HepG2 (cell line): Measurements from ENCODE around the gene ART4. TPM values are rescaled to one million over a fixed set of nuclear protein-coding genes. Genes with fewer than 3 reads are reported as not detected.

Experiments used
- ARID4A ChIP-seq: sonication (generic); formaldehyde crosslinking; IDR thresholded peaks from 2 replicates; pipeline ENCODE4 v1.5.0; 2020; ENCODE audit warnings: mild to moderate bottlenecking, missing genetic modification reagents, borderline replicate concordance
- CHD2 ChIP-seq: IDR thresholded peaks from 2 replicates; pipeline ENCODE4 v1.6.1; 2011; ENCODE audit warnings: low read depth, low read length, improper control_type of control experiment
- FOXA3 ChIP-seq: IDR thresholded peaks from 2 replicates; pipeline ENCODE4 v1.6.1; 2016; ENCODE audit warnings: missing genetic modification reagents, missing compliant biosample characterization
- FOXK1 ChIP-seq: sonication (generic); formaldehyde crosslinking; IDR thresholded peaks from 2 replicates; pipeline ENCODE4 v1.4.0; 2020; ENCODE audit warnings: low read depth, missing genetic modification reagents, borderline replicate concordance
- FOXO1 ChIP-seq: sonication (generic); formaldehyde crosslinking; IDR thresholded peaks from 2 replicates; pipeline ENCODE4 v1.4.0; 2020; ENCODE audit warnings: missing genetic modification reagents
- HDAC2 ChIP-seq: sonication (generic); formaldehyde crosslinking; IDR thresholded peaks from 2 replicates; pipeline ENCODE4 v1.4.0; 2020; ENCODE audit warnings: missing genetic modification reagents
- HMGA1 ChIP-seq: sonication (generic); formaldehyde crosslinking; conservative IDR thresholded peaks from 2 replicates; pipeline ENCODE4 v1.4.0; 2020; ENCODE audit warnings: missing genetic modification reagents
- IRF2 ChIP-seq: IDR thresholded peaks from 2 replicates; pipeline ENCODE4 v1.6.1; 2018; ENCODE audit warnings: missing genetic modification reagents, missing compliant biosample characterization
- KDM4B ChIP-seq: sonication (generic); formaldehyde crosslinking; IDR thresholded peaks from 2 replicates; pipeline ENCODE4 v1.4.0; 2020; ENCODE audit warnings: missing genetic modification reagents
- MEF2D ChIP-seq: sonication (generic); formaldehyde crosslinking; IDR thresholded peaks from 2 replicates; pipeline ENCODE4 v1.5.1; 2020; ENCODE audit warnings: mild to moderate bottlenecking, missing genetic modification reagents
- TCF7 ChIP-seq: sonication (generic); IDR thresholded peaks from 2 replicates; pipeline ENCODE4 v1.6.1; 2016; ENCODE audit warnings: antibody characterized with exemption, low read depth
- YY1 ChIP-seq: IDR thresholded peaks from 2 replicates; pipeline ENCODE4 v1.6.1; 2011; ENCODE audit warnings: low read length, low read depth, moderate library complexity, mild to moderate bottlenecking; ENCODE audit not compliant: insufficient read depth, insufficient replicate concordance
- ZNF12 ChIP-seq: sonication (generic); formaldehyde crosslinking; IDR thresholded peaks from 2 replicates; pipeline ENCODE4 v1.5.0; 2020; ENCODE audit warnings: missing genetic modification reagents
- ZNF256 ChIP-seq: sonication (generic); formaldehyde crosslinking; conservative IDR thresholded peaks from 2 replicates; pipeline ENCODE4 v1.4.0; 2020; ENCODE audit warnings: missing genetic modification reagents
- ZNF430 ChIP-seq: sonication (generic); formaldehyde crosslinking; IDR thresholded peaks from 2 replicates; pipeline ENCODE4 v1.9.0; 2021; ENCODE audit warnings: mild to moderate bottlenecking, missing genetic modification reagents
- ZNF574 ChIP-seq: sonication (generic); formaldehyde crosslinking; IDR thresholded peaks from 2 replicates; pipeline ENCODE4 v1.4.0; 2020; ENCODE audit warnings: missing genetic modification reagents
- ZNF737 ChIP-seq: sonication (generic); formaldehyde crosslinking; IDR thresholded peaks from 2 replicates; pipeline ENCODE4 v1.5.0; 2020; ENCODE audit warnings: missing genetic modification reagents, mild to moderate bottlenecking, borderline replicate concordance
- ZNF780A ChIP-seq: sonication (generic); formaldehyde crosslinking; IDR thresholded peaks from 2 replicates; pipeline ENCODE4 v1.8.0; 2022; ENCODE audit warnings: mild to moderate bottlenecking, missing genetic modification reagents, moderate library complexity
- polyA plus RNA-seq, 8 experiments: library from polyadenylated mRNA; depleted of rRNA in 3 of 8; stranded (reverse) in 7 of 8; unstranded in 1 of 8; fragments of >200 nt; fragmentation: Illumina TruSeq in 4 of 8; extraction: Trizol in 4 of 8; gene quantifications; 2 replicates each; pipeline versions ENCODE4 v1.2.1 to v1.2.3, GENCODE V29; 2011 to 2016; ENCODE audit warnings: low read depth in 4 of 8, missing spikeins in 1 of 8, mixed read lengths in 1 of 8; ENCODE audit not compliant: insufficient read depth in 1 of 8
- total RNA-seq, 5 experiments: library from RNA; depleted of rRNA; stranded (reverse); fragments of >200 nt; fragmentation: Illumina TruSeq; extraction: Trizol; gene quantifications; 2 replicates each; pipeline ENCODE4 v1.2.3, GENCODE V29; 2016; ENCODE audit warnings: low read depth in 1 of 5
- TF ChIP-seq, protein P1 (sequence below): sonication (generic); formaldehyde crosslinking; IDR thresholded peaks from 2 replicates; pipeline ENCODE4 v1.4.0; 2020; ENCODE audit warnings: missing genetic modification reagents
- TF ChIP-seq, protein P2 (sequence below): sonication (generic); formaldehyde crosslinking; IDR thresholded peaks from 2 replicates; pipeline ENCODE4 v1.5.1; 2020; ENCODE audit warnings: mild to moderate bottlenecking, missing genetic modification reagents, borderline replicate concordance
- TF ChIP-seq, protein P3 (sequence below): sonication (generic); formaldehyde crosslinking; IDR thresholded peaks from 2 replicates; pipeline ENCODE4 v1.4.0; 2020; ENCODE audit warnings: low read depth, mild to moderate bottlenecking, missing genetic modification reagents

ART4 gene
- total and polyA plus RNA-seq, 2 of the 13 experiments (the other 11 are each of a cell fraction or from before 2014, with no cell fraction given) = 17.6 to 20.3 TPM

- peak; percentile 59; the same call in 1 of the 2 replicates for TF ChIP-seq FOXA3 (CRISPR knock-in tag)
- no peak for TF ChIP-seq ZNF737 (CRISPR knock-in tag)
- TF ChIP-seq, protein P1, sequence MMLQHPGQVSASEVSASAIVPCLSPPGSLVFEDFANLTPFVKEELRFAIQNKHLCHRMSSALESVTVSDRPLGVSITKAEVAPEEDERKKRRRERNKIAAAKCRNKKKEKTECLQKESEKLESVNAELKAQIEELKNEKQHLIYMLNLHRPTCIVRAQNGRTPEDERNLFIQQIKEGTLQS (CRISPR knock-in tag) = no peak
- no peak for TF ChIP-seq YY1
- TF ChIP-seq TCF7 = no peak
- no peak for TF ChIP-seq MEF2D (CRISPR knock-in tag)
- TF ChIP-seq ZNF574 (CRISPR knock-in tag) = peak; percentile 49; the same call in 1 of the 2 replicates
- TF ChIP-seq KDM4B (CRISPR knock-in tag) = no peak
- TF ChIP-seq ZNF430 (CRISPR knock-in tag) = no peak
- TF ChIP-seq, protein P2, sequence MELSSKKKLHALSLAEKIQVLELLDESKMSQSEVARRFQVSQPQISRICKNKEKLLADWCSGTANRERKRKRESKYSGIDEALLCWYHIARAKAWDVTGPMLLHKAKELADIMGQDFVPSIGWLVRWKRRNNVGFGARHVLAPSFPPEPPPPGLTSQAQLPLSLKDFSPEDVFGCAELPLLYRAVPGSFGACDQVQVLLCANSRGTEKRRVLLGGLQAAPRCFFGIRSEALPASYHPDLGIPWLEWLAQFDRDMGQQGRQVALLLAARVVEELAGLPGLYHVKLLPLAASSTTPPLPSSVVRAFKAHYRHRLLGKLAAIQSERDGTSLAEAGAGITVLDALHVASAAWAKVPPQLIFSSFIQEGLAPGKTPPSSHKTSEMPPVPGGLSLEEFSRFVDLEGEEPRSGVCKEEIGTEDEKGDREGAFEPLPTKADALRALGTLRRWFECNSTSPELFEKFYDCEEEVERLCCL (CRISPR knock-in tag) = no peak
- TF ChIP-seq IRF2 (CRISPR knock-in tag) = 0 out of 2 replicates have a peak, but pooled peaks have one; percentile 13
- TF ChIP-seq, protein P3, sequence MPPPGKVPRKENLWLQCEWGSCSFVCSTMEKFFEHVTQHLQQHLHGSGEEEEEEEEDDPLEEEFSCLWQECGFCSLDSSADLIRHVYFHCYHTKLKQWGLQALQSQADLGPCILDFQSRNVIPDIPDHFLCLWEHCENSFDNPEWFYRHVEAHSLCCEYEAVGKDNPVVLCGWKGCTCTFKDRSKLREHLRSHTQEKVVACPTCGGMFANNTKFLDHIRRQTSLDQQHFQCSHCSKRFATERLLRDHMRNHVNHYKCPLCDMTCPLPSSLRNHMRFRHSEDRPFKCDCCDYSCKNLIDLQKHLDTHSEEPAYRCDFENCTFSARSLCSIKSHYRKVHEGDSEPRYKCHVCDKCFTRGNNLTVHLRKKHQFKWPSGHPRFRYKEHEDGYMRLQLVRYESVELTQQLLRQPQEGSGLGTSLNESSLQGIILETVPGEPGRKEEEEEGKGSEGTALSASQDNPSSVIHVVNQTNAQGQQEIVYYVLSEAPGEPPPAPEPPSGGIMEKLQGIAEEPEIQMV (CRISPR knock-in tag) = no peak
- TF ChIP-seq HMGA1 = no peak
- TF ChIP-seq ZNF256 (CRISPR knock-in tag) = no peak
- TF ChIP-seq ARID4A (CRISPR knock-in tag) = peak; percentile 55; the same call in 1 of the 2 replicates
- TF ChIP-seq HDAC2 (CRISPR knock-in tag) = peak; percentile 29; the same call in 1 of the 2 replicates
- no peak for TF ChIP-seq ZNF780A
- TF ChIP-seq FOXK1 (CRISPR knock-in tag) = no peak
- TF ChIP-seq FOXO1 = peak; percentile 15; the same call in 1 of the 2 replicates
- no peak; the same call in 1 of the 2 replicates for TF ChIP-seq ZNF12 (CRISPR knock-in tag)
- no peak for TF ChIP-seq CHD2
Observed at GRCh38 chr12:14841761-14842160, 1.6 kb downstream of the ART4 start (continued).
